Measurements from ENCODE around the gene MYO1B. TPM values are rescaled to one million over a fixed set of nuclear protein-coding genes. Genes with fewer than 3 reads are reported as not detected.

MYO1B gene
- polyA plus RNA-seq, 1 donor from 2014 or later: 72.2 TPM

- H3K36me3 ChIP-seq (ENCODE audit: insufficient read depth, low read length): no peaks in the 10 kb centered on the region
- no peaks in the 10 kb centered on the region for H3K27me3 ChIP-seq (ENCODE audit: insufficient read depth, low read depth, low read length)
- H3K4me2 ChIP-seq (ENCODE audit: low read length): no peak overlapping the region
- TF ChIP-seq EP300 (conservative IDR thresholded peaks at IDR 0.05; ENCODE audit: poor library complexity, severe bottlenecking): no peak
- no peak for TF ChIP-seq RAD21 (conservative IDR thresholded peaks at IDR 0.05)
- TF ChIP-seq, protein P1, sequence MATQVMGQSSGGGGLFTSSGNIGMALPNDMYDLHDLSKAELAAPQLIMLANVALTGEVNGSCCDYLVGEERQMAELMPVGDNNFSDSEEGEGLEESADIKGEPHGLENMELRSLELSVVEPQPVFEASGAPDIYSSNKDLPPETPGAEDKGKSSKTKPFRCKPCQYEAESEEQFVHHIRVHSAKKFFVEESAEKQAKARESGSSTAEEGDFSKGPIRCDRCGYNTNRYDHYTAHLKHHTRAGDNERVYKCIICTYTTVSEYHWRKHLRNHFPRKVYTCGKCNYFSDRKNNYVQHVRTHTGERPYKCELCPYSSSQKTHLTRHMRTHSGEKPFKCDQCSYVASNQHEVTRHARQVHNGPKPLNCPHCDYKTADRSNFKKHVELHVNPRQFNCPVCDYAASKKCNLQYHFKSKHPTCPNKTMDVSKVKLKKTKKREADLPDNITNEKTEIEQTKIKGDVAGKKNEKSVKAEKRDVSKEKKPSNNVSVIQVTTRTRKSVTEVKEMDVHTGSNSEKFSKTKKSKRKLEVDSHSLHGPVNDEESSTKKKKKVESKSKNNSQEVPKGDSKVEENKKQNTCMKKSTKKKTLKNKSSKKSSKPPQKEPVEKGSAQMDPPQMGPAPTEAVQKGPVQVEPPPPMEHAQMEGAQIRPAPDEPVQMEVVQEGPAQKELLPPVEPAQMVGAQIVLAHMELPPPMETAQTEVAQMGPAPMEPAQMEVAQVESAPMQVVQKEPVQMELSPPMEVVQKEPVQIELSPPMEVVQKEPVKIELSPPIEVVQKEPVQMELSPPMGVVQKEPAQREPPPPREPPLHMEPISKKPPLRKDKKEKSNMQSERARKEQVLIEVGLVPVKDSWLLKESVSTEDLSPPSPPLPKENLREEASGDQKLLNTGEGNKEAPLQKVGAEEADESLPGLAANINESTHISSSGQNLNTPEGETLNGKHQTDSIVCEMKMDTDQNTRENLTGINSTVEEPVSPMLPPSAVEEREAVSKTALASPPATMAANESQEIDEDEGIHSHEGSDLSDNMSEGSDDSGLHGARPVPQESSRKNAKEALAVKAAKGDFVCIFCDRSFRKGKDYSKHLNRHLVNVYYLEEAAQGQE (IDR thresholded peaks at IDR 0.05; ENCODE audit: borderline replicate concordance): no peak
- TF ChIP-seq EZH2 (IDR thresholded peaks at IDR 0.05; ENCODE audit: borderline replicate concordance, insufficient read depth, low read length, poor library complexity, severe bottlenecking): no peak
- TF ChIP-seq TAF1 (IDR thresholded peaks at IDR 0.05; ENCODE audit: low read depth): no peak
- no peak for TF ChIP-seq MXI1 (conservative IDR thresholded peaks at IDR 0.05; ENCODE audit: poor library complexity, severe bottlenecking)
- TF ChIP-seq CTCF (IDR thresholded peaks at IDR 0.05; ENCODE audit: poor library complexity, severe bottlenecking): no peak
- TF ChIP-seq POLR2AphosphoS5 (IDR thresholded peaks at IDR 0.05): no peak
- no peak for TF ChIP-seq SMC3 (conservative IDR thresholded peaks at IDR 0.05; ENCODE audit: poor library complexity)
- H3K79me2 ChIP-seq (replicated peaks; ENCODE audit: insufficient read depth, low read length): peaks cover 92% of the 10 kb centered on the region
- no peaks in the 10 kb centered on the region for H3K9me3 ChIP-seq (ENCODE audit: low read length)
- no peaks in the 10 kb centered on the region for H3K9me2 ChIP-seq (ENCODE audit: insufficient read depth, low read length)
- no peaks in the 10 kb centered on the region for H4K20me1 ChIP-seq (ENCODE audit: insufficient read depth)
- no peak overlapping the region for H3K4me3 ChIP-seq (ENCODE audit: low read length)
- H3K27ac ChIP-seq (ENCODE audit: low read length): no peak overlapping the region
- H2AFZ ChIP-seq (ENCODE audit: low read depth, low read length): no peak overlapping the region
- no peaks in the 10 kb centered on the region for H3F3A ChIP-seq (ENCODE audit: insufficient read depth, low read length, poor library complexity, severe bottlenecking)
- H3K9ac ChIP-seq (ENCODE audit: low read length): no peak overlapping the region
Measured at GRCh38 chr2:191263050-191263449, 17.8 kb downstream of the MYO1B start.

DNA sequence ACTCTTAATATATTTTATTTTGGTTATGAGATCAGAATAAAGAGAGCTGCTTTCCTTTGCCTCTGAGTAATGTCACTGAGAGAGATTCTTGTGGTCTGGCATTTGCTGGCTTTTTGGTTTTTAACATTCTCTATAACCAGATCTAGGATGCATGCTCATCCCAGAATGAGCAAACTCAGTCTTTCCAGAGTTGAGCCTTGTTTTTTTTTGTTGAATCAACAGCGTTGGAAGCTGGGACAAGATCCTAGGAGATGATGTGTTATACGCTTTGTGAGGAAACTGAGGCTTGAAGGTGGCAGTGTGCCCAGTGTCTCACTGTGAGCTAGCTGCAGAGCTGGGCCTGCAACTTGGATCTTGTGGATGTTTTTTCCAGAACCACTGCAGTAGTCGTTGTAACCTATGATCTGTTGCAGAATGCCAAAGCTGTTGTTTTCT lies 19.5 kb downstream of the MYO1B start:
- no peak overlapping the region for H2AFZ ChIP-seq (ENCODE audit: low read depth, low read length)
- H3K9me3 ChIP-seq (ENCODE audit: low read length): no peaks in the 10 kb centered on the region
- H4K20me1 ChIP-seq (ENCODE audit: insufficient read depth): no peaks in the 10 kb centered on the region
- H3K4me2 ChIP-seq (ENCODE audit: low read length): no peak overlapping the region
- H3K36me3 ChIP-seq (ENCODE audit: insufficient read depth, low read length): no peaks in the 10 kb centered on the region
- no peaks in the 10 kb centered on the region for H3K27me3 ChIP-seq (ENCODE audit: insufficient read depth, low read depth, low read length)
- no peak overlapping the region for H3K9ac ChIP-seq (ENCODE audit: low read length)
- H3K27ac ChIP-seq (ENCODE audit: low read length): no peak overlapping the region
- no peak overlapping the region for H3K4me3 ChIP-seq (ENCODE audit: low read length)
- H3K79me2 ChIP-seq (replicated peaks; ENCODE audit: insufficient read depth, low read length): peaks cover 83% of the 10 kb centered on the region
- no peak for TF ChIP-seq CTCF (IDR thresholded peaks at IDR 0.05; ENCODE audit: poor library complexity, severe bottlenecking)
- no peak for TF ChIP-seq EP300 (conservative IDR thresholded peaks at IDR 0.05; ENCODE audit: poor library complexity, severe bottlenecking)
- no peak for TF ChIP-seq RAD21 (conservative IDR thresholded peaks at IDR 0.05)
- no peak for TF ChIP-seq MXI1 (conservative IDR thresholded peaks at IDR 0.05; ENCODE audit: poor library complexity, severe bottlenecking)
- no peak for TF ChIP-seq SMC3 (conservative IDR thresholded peaks at IDR 0.05; ENCODE audit: poor library complexity)
- no peak for TF ChIP-seq EZH2 (IDR thresholded peaks at IDR 0.05; ENCODE audit: borderline replicate concordance, insufficient read depth, low read length, poor library complexity, severe bottlenecking)
- no peak for TF ChIP-seq POLR2AphosphoS5 (IDR thresholded peaks at IDR 0.05)
- no peaks in the 10 kb centered on the region for H3K9me2 ChIP-seq (ENCODE audit: insufficient read depth, low read length)
- no peaks in the 10 kb centered on the region for H3F3A ChIP-seq (ENCODE audit: insufficient read depth, low read length, poor library complexity, severe bottlenecking)
